Breast epithelium (tissue), 4 donors: ENCODE measurements around the gene DDX10. TPM values are rescaled to one million over a fixed set of nuclear protein-coding genes. Genes with fewer than 3 reads are reported as not detected.

Source experiments
- DNase-seq, 2 donors: peaks; one replicate each; pipeline ENCODE4 v3.0.0-alpha.2; 2019; ENCODE audit warnings: low spot score in 2 of 2
- H3K27ac ChIP-seq, 2 donors: fragments of 200-600 bp; sonication (generic) in 1 of 2; one replicate each; pipeline ENCODE4 v1.5.1; 2016 to 2019; ENCODE audit warnings: mild to moderate bottlenecking in 1 of 2
- H3K27me3 ChIP-seq, 2 donors: fragments of 200-600 bp; sonication (generic) in 1 of 2; one replicate each; pipeline versions ENCODE4 v1.5.1 to v1.6.0; 2017 to 2019; ENCODE audit warnings: control low read depth in 1 of 2, mild to moderate bottlenecking in 1 of 2
- H3K36me3 ChIP-seq: fragments of 200-600 bp; one replicate; pipeline ENCODE4 v1.5.1; 2019
- H3K4me1 ChIP-seq, 2 donors: fragments of 200-600 bp; sonication (generic); one replicate each; pipeline ENCODE4 v1.5.1; 2016 to 2019; ENCODE audit warnings: control low read depth in 1 of 2
- H3K4me3 ChIP-seq, 3 donors: fragments of 200-600 bp; sonication (generic); 1 replicate in 2 of 3; 2 replicates in 1 of 3; pipeline ENCODE4 v1.5.1; 2016 to 2019; ENCODE audit warnings: mild to moderate bottlenecking in 3 of 3, moderate library complexity in 2 of 3
- H3K9me3 ChIP-seq, 2 donors: fragments of 200-600 bp; sonication (generic) in 1 of 2; one replicate each; pipeline ENCODE4 v1.5.1; 2016 to 2019; ENCODE audit warnings: control low read depth in 1 of 2
- CTCF ChIP-seq, 3 donors: fragments of 450-650 bp; IDR thresholded peaks; one replicate each; pipeline ENCODE4 v1.5.1; 2016 to 2017; ENCODE audit warnings: antibody characterized with exemption in 3 of 3, mild to moderate bottlenecking in 3 of 3, moderate library complexity in 3 of 3
- POLR2A ChIP-seq: fragments of 450-650 bp; IDR thresholded peaks from one replicate; pipeline ENCODE4 v1.6.1; 2016; ENCODE audit warnings: antibody characterized with exemption, mild to moderate bottlenecking, moderate library complexity
- POLR2AphosphoS5 ChIP-seq, 3 donors: sonication (generic); formaldehyde crosslinking; IDR thresholded peaks; one replicate each; pipeline ENCODE4 v1.6.1; 2017; ENCODE audit warnings: antibody characterized with exemption in 3 of 3
- intact Hi-C: fragments of 100-400 bp; cut with DNase I; formaldehyde crosslinking; loops from one replicate; pipeline ENCODE4 v1.15.1; 2023; ENCODE audit warnings: low total_unique reads
- total RNA-seq, 3 donors: library from RNA; depleted of rRNA; stranded (reverse); fragments of >200 nt; gene quantifications; one replicate each; pipeline ENCODE4 v1.1.0, GENCODE V29; 2016

Gene DDX10
- total RNA-seq, 3 donors from 2014 or later, result 17.3 to 41.9 (median 29.5) TPM

DNA sequence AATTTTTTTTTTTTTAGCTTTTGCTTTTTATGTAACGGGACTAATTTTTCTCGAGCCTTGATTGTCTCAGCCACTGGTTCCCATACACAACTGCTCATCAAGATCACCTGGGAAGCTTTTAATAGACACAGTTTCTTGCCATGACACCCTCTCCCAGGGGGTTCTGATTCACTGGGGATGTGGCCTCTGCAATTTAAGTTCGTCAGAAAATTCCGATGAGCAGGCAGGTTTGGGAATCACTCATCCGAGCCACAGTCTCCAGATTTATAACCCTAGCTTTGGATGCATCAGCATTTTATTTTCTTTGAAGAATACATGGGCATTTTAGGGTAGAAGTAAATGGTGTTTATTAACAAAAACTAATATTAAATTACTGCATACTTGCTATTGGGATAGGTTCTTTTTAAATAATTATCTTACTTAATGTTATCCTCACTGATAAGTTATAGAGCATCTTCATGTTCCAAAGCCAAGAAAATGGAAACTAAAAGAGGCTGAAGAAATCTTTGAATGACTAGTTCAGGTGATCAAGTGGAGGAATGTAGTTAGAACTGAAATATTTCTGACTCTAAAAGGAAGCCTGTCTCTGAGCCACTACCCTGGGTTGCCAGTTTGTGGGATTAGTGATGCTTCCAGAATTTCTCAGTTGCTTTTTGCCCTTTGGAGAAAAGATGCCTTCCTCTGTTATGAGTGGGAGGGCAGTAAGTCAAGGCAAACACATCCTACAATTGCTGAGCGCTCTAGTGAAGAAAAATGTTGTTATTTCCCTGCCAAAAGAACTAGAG is 319.0 kb downstream of the DDX10 start:
- no peaks in the 10 kb centered on the region for H3K27me3 ChIP-seq
- intact Hi-C loops, result loop anchor here (5.0 to 10.0 kb wide), 3 partner anchors 367 to 788 kb away; no protein-coding TSS in a partner anchor
- H3K4me3 ChIP-seq, result no peak overlapping the region
- no peak overlapping the region for H3K27ac ChIP-seq
- no peaks in the 10 kb centered on the region for H3K4me1 ChIP-seq
- no peaks in the 10 kb centered on the region for H3K36me3 ChIP-seq
- TF ChIP-seq POLR2A, result no peak
- TF ChIP-seq POLR2AphosphoS5 (IDR thresholded peaks at IDR 0.05), result no peak
- no peak for TF ChIP-seq CTCF (IDR thresholded peaks at IDR 0.05)
- no peaks in the 10 kb centered on the region for H3K9me3 ChIP-seq
- DNase-seq, result no peak

DNA sequence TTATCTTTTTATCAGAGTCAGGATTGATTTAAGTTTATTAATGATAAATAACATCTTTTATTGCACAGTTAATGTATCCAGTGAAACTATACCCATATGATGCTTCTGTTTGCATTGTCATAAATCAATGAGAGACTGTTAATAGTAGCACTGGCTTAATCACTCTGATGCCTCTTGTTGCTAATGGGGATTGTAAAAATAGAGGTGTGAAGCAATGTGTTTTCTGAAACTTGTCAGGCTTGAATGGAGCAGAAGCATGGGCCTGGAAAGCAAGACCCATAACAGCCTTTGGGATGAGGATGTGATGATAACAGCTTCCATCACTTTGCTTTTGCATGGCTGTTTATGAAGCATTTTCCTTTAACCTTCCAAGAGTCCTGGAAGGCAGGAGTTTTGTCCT is 319.7 kb downstream of the DDX10 start:
- no peak overlapping the region for H3K4me3 ChIP-seq
- intact Hi-C loops, result loop anchor here (5.0 to 10.0 kb wide), 3 partner anchors 367 to 788 kb away; no protein-coding TSS in a partner anchor
- DNase-seq, result no peak
- H3K27me3 ChIP-seq, result no peaks in the 10 kb centered on the region
- H3K4me1 ChIP-seq, result no peaks in the 10 kb centered on the region
- TF ChIP-seq POLR2A, result no peak
- TF ChIP-seq POLR2AphosphoS5 (IDR thresholded peaks at IDR 0.05), result no peak
- no peak for TF ChIP-seq CTCF (IDR thresholded peaks at IDR 0.05)
- no peaks in the 10 kb centered on the region for H3K36me3 ChIP-seq
- H3K9me3 ChIP-seq, result no peaks in the 10 kb centered on the region
- no peak overlapping the region for H3K27ac ChIP-seq

- H3K4me3 ChIP-seq, result no peak overlapping the region
- no peak overlapping the region for H3K27ac ChIP-seq
- DNase-seq, result no peak
- intact Hi-C loops, result loop anchor here (10.0 kb wide), 1 partner anchor 681 kb away; no protein-coding TSS in a partner anchor
- no peaks in the 10 kb centered on the region for H3K9me3 ChIP-seq
- no peaks in the 10 kb centered on the region for H3K36me3 ChIP-seq
- H3K27me3 ChIP-seq, result no peaks in the 10 kb centered on the region
- no peaks in the 10 kb centered on the region for H3K4me1 ChIP-seq
- TF ChIP-seq POLR2AphosphoS5 (IDR thresholded peaks at IDR 0.05) (no peak), CTCF (IDR thresholded peaks at IDR 0.05) (no peak), POLR2A (no peak)
Measured at GRCh38 chr11:108985236-108985944, 320.5 kb downstream of the DDX10 start.

- H3K27ac ChIP-seq, result no peak overlapping the region
- intact Hi-C loops, result loop anchor here (10.0 kb wide), 1 partner anchor 681 kb away; no protein-coding TSS in a partner anchor
- H3K27me3 ChIP-seq, result no peaks in the 10 kb centered on the region
- H3K36me3 ChIP-seq, result no peaks in the 10 kb centered on the region
- DNase-seq, result no peak
- H3K9me3 ChIP-seq, result no peaks in the 10 kb centered on the region
- H3K4me3 ChIP-seq, result no peak overlapping the region
- H3K4me1 ChIP-seq, result no peaks in the 10 kb centered on the region
- TF ChIP-seq POLR2AphosphoS5 (IDR thresholded peaks at IDR 0.05) (no peak), POLR2A (no peak), CTCF (IDR thresholded peaks at IDR 0.05) (no peak)
Measured at GRCh38 chr11:108985945-108986279, 321.0 kb downstream of the DDX10 start.

Other genes with a start within 250 kb of the DDX10 start
- gene C11orf65, start 197.5 kb upstream of the DDX10 start, total RNA-seq, result 1 to 10 TPM in 1 of 3 donors, under 1 TPM in 2; 0.32 to 1.9 (median 0.66) TPM
- gene POGLUT3, start 166.7 kb upstream of the DDX10 start, total RNA-seq, result 10 to 100 TPM; 11.4 to 26.1 (median 20.3) TPM
- gene EXPH5, start 71.3 kb upstream of the DDX10 start, total RNA-seq, result 10 to 100 TPM in 1 of 3 donors, 1 to 10 TPM in 2; 3.2 to 16.8 (median 8.8) TPM